HCT116 (cell line): ENCODE measurements around the gene GJD3. TPM values are rescaled to one million over a fixed set of nuclear protein-coding genes. Genes with fewer than 3 reads are reported as not detected.

Experiments
- ATAC-seq: fragments of 200-7000 bp; cut with Tn5 transposase; 2 replicates; pipeline ENCODE4 v1.9.1; 2020; ENCODE audit warnings: mild to moderate bottlenecking, moderate library complexity
- BruUV-seq: library from RNA; stranded (reverse); fragments of 400-500 nt; replicated peaks from 2 replicates; lab custom pipeline; 2021; lab: Mats Ljungman, UMichigan
- CTCF ChIA-PET: fragments of 300-600 bp; sonication (Branson Sonifier 250); formaldehyde crosslinking; loops from one replicate; lab custom pipeline; 2021; ENCODE audit warnings: antibody characterized with exemption; lab: Charles Lee
- POLR2A ChIA-PET: fragments of 300-600, 350-600 bp; sonication (Branson Sonifier 250); formaldehyde crosslinking; loops from one replicate; lab custom pipeline; 2021; ENCODE audit warnings: antibody characterized with exemption; lab: Charles Lee
- RAD21 ChIA-PET, 2 experiments: fragments of 300-600 bp; sonication (Branson Sonifier 250); formaldehyde crosslinking; loops; one replicate each; lab custom pipeline; 2023; ENCODE audit warnings: low total read pairs in 2 of 2; ENCODE audit not compliant: uncharacterized antibody in 2 of 2, unreplicated experiment in 2 of 2, low non-redundant PET in 1 of 2; lab: Charles Lee
- DNase-seq: peaks from one replicate; pipeline ENCODE4 v3.0.0-alpha.2; 2010; ENCODE audit warnings: low read depth, low spot score
- H2AFZ ChIP-seq: fragments of 200-600 bp; shearing (Covaris generic), sonication (generic); 2 replicates; pipeline ENCODE4 v1.6.1; 2017; ENCODE audit warnings: low read depth, mixed run types, mixed read lengths, antibody characterized with exemption, low read length; ENCODE audit not compliant: poor library complexity, severe bottlenecking
- H3K27ac ChIP-seq: 2 replicates; pipeline ENCODE4 v1.5.1; 2012; ENCODE audit warnings: low read depth, low read length
- H3K27me3 ChIP-seq: fragments of 200-600 bp; sonication (generic); 2 replicates; pipeline ENCODE4 v1.6.1; 2016; ENCODE audit warnings: mixed run types, low read length, mixed read lengths; ENCODE audit not compliant: insufficient read depth
- H3K36me3 ChIP-seq, 2 experiments: fragments of 200-500 bp in 1 of 2; fragments of 200-600 bp in 1 of 2; sonication (Bioruptor generic) in 1 of 2; sonication (generic) in 1 of 2; 2 replicates each; pipeline versions ENCODE4 v1.5.1 to v1.6.1; 2014 to 2016; ENCODE audit warnings: low read length in 2 of 2, inconsistent platforms in 1 of 2, mixed read lengths in 1 of 2, mixed run types in 1 of 2; ENCODE audit not compliant: insufficient read depth in 2 of 2, control insufficient read depth in 1 of 2
- H3K4me1 ChIP-seq, 2 experiments: fragments of 200-600 bp in 1 of 2; sonication (generic) in 1 of 2; 2 replicates each; pipeline versions ENCODE4 v1.5.1 to v1.6.1; 2012 to 2017; ENCODE audit warnings: low read length in 2 of 2, inconsistent platforms in 1 of 2, mild to moderate bottlenecking in 1 of 2, mixed read lengths in 1 of 2, mixed run types in 1 of 2, moderate library complexity in 1 of 2; ENCODE audit not compliant: insufficient read depth in 2 of 2, control insufficient read depth in 1 of 2
- H3K4me2 ChIP-seq: fragments of 200-600 bp; sonication (generic); 2 replicates; pipeline ENCODE4 v1.6.1; 2017; ENCODE audit warnings: mixed run types, low read length, mixed read lengths
- H3K4me3 ChIP-seq, 2 experiments: fragments of 200-600 bp in 1 of 2; sonication (generic) in 1 of 2; replicated peaks in 1 of 2; 2 replicates each; pipeline ENCODE4 v1.5.1; 2011 to 2016; ENCODE audit warnings: low read length in 2 of 2, control low read depth in 1 of 2, low read depth in 1 of 2, mild to moderate bottlenecking in 1 of 2, mixed read lengths in 1 of 2, mixed run types in 1 of 2
- H3K79me2 ChIP-seq: fragments of 200-600 bp; sonication (generic); 2 replicates; pipeline ENCODE4 v1.6.1; 2017; ENCODE audit warnings: mild to moderate bottlenecking, mixed run types, low read length, moderate library complexity, mixed read lengths; ENCODE audit not compliant: insufficient read depth
- H3K9ac ChIP-seq: fragments of 200-600 bp; sonication (generic); 2 replicates; pipeline ENCODE4 v1.6.1; 2016; ENCODE audit warnings: low read length, mixed read lengths
- H3K9me2 ChIP-seq: fragments of 200-600 bp; sonication (generic), shearing (Covaris generic); 2 replicates; pipeline ENCODE4 v1.6.1; 2017; ENCODE audit warnings: mixed run types, mild to moderate bottlenecking, moderate library complexity; ENCODE audit not compliant: insufficient read depth
- H3K9me3 ChIP-seq, 2 experiments: fragments of 200-500 bp in 1 of 2; fragments of 200-600 bp in 1 of 2; sonication (Bioruptor generic) in 1 of 2; sonication (generic) in 1 of 2; 2 replicates each; pipeline ENCODE4 v1.6.1; 2014 to 2017; ENCODE audit warnings: low read length in 2 of 2, mixed read lengths in 2 of 2, inconsistent platforms in 1 of 2, low read depth in 1 of 2, mild to moderate bottlenecking in 1 of 2, mixed run types in 1 of 2, moderate library complexity in 1 of 2; ENCODE audit not compliant: control insufficient read depth in 1 of 2, insufficient read depth in 1 of 2
- H4K20me1 ChIP-seq: fragments of 200-600 bp; sonication (generic), shearing (Covaris generic); 2 replicates; pipeline ENCODE4 v1.6.1; 2017; ENCODE audit warnings: mixed run types, mild to moderate bottlenecking, moderate library complexity; ENCODE audit not compliant: insufficient read depth
- CBX3 ChIP-seq: IDR thresholded peaks from 2 replicates; pipeline ENCODE4 v1.6.1; 2012; ENCODE audit warnings: low read depth
- EZH2 ChIP-seq: fragments of 200-600 bp; sonication (generic); IDR thresholded peaks from 2 replicates; pipeline ENCODE4 v1.6.1; 2017; ENCODE audit warnings: antibody characterized with exemption, mixed run types
- REST ChIP-seq: IDR thresholded peaks from 2 replicates; pipeline ENCODE4 v1.6.1; 2012; ENCODE audit warnings: low read depth
- SIN3A ChIP-seq: IDR thresholded peaks from 2 replicates; pipeline ENCODE4 v1.6.1; 2012; ENCODE audit warnings: low read depth
- ZFX ChIP-seq: fragments of 450-650 bp; IDR thresholded peaks from 2 replicates; pipeline ENCODE4 v1.6.1; 2017
- intact Hi-C: fragments of 100-400 bp; cut with micrococcal nuclease; formaldehyde crosslinking; loops from 2 replicates; pipeline ENCODE4 v1.10.0; 2022
- total RNA-seq: library from RNA; stranded (reverse); gene quantifications from one replicate; pipeline ENCODE4 v1.2.1, GENCODE V29; 2021; ENCODE audit not compliant: unreplicated experiment
- TF ChIP-seq, protein P1 (sequence below), 3 experiments: fragments of 200-600 bp in 1 of 3; sonication (generic) in 1 of 3; IDR thresholded peaks in 2 of 3; conservative IDR thresholded peaks in 1 of 3; 2 replicates each; pipeline ENCODE4 v1.5.1; 2012 to 2017; ENCODE audit warnings: low read depth in 2 of 3, low read length in 2 of 3, antibody characterized with exemption in 1 of 3, borderline replicate concordance in 1 of 3, control low read depth in 1 of 3, mild to moderate bottlenecking in 1 of 3, mixed read lengths in 1 of 3, mixed run types in 1 of 3, moderate library complexity in 1 of 3; ENCODE audit not compliant: insufficient read depth in 1 of 3

The GJD3 gene
- total RNA-seq, 1 experiment from 2014 or later = not detected

DNA sequence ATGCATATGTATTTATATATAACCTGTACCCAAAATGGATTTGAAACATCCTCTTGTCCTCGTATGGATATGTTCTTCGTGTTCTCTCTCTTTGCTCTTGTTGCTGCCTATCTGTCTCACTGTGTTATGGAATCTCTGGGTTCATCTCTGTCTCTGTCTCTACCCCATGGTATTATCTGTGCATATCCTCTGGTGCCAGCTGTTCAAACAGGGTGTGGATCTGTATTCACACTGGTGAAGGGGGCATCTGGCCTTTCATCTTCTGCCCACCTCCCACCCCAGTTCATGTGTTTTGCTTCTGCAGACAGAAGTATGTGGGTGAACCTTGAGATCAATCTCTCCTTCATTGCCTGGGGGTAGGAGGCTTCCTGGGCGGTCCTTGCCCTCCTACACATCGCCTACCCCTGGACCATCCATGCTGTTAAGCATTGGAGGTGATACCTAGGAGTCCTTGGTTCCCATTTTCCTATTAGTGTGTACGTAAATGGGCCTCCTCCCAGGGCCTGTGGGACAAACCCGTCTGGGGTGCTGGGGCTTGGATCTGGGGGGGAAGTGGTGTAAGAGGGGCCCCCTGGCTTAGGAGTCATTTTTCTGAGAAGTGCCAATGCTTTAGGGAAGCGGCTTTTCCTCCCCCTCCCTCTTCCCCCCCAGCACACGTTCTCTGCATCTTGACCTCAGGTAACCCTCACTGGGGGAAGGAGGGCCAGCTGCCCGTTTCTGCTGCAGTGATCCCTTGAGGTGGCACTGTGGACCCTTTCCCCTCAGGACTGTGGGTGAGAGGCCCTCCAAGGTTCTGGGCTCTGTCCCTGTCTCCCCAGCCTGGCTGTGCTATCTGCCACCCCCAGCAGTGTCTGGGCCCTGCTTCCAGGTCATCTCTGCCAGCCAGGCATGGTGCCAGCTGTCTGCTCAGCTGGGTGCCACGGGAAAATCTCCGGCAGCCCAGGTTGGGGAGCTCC, 34.4 kb downstream of the GJD3 start:
- Histone ChIP-seq H2AFZ (no peak overlapping the region), H3K4me1 (peaks cover 29 to 35% of the 10 kb centered on the region in 2 experiments), H4K20me1 (no peaks in the 10 kb centered on the region), H3K79me2 (peaks cover 73% of the 10 kb centered on the region), H3K9me3 (no peaks in the 10 kb centered on the region), H3K27me3 (no peaks in the 10 kb centered on the region), H3K9ac (no peak overlapping the region), H3K36me3 (peaks cover 0 to 10% of the 10 kb centered on the region in 2 experiments; a peak in 2 of 4 replicates), H3K27ac (peak overlapping the region; percentile 22; the same call in 1 of the 2 replicates), H3K4me2 (no peak overlapping the region), H3K4me3 (no peak overlapping the region), H3K9me2 (no peaks in the 10 kb centered on the region)
- BruUV-seq = no TSS peak
- TF ChIP-seq, protein P1, sequence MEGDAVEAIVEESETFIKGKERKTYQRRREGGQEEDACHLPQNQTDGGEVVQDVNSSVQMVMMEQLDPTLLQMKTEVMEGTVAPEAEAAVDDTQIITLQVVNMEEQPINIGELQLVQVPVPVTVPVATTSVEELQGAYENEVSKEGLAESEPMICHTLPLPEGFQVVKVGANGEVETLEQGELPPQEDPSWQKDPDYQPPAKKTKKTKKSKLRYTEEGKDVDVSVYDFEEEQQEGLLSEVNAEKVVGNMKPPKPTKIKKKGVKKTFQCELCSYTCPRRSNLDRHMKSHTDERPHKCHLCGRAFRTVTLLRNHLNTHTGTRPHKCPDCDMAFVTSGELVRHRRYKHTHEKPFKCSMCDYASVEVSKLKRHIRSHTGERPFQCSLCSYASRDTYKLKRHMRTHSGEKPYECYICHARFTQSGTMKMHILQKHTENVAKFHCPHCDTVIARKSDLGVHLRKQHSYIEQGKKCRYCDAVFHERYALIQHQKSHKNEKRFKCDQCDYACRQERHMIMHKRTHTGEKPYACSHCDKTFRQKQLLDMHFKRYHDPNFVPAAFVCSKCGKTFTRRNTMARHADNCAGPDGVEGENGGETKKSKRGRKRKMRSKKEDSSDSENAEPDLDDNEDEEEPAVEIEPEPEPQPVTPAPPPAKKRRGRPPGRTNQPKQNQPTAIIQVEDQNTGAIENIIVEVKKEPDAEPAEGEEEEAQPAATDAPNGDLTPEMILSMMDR (IDR thresholded peaks at IDR 0.05 in 2 of 3, conservative IDR thresholded peaks at IDR 0.05 in 1 of 3; ENCODE audit: borderline replicate concordance in 1 of 3, insufficient read depth in 1 of 3, low read depth in 2 of 3, low read length in 2 of 3) = no peak
- TF ChIP-seq SIN3A (no peak), EZH2 (no peak)
- intact Hi-C loops = no loop called here
- DNase-seq (no peak), ATAC-seq (no peak)
- ChIA-PET CTCF (no interaction called here), POLR2A (interaction anchor here (0.6 to 0.9 kb wide), 2 partner anchors 13 to 21 kb away, joined by 3 to 4 read pairs; no protein-coding TSS in a partner anchor), RAD21 (no interaction called here)

DNA sequence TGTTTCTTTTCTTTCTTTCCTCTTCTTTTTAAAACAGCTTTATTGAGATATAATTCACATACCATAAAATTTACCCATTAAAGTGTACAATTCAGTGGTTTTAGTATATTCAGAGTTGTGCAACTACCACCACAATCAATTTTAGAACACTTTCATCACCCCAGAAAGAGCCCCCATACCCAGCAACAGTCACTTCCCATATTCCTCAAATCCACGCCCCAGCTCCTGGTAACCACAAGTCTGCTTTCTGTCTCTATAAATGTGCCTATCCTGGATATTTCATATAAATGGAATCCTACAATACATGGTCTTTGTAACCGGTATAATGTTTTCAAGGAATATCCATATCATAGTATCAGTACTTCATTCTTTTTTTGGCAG, 36.2 kb downstream of the GJD3 start:
- Histone ChIP-seq H3K36me3 (peaks cover 0 to 10% of the 10 kb centered on the region in 2 experiments; a peak in 2 of 4 replicates), H2AFZ (no peak overlapping the region), H3K27me3 (no peaks in the 10 kb centered on the region), H3K27ac (no peak overlapping the region), H3K4me1 (peaks cover 21 to 23% of the 10 kb centered on the region in 2 experiments), H3K9ac (no peak overlapping the region), H4K20me1 (no peaks in the 10 kb centered on the region), H3K79me2 (peaks cover 76% of the 10 kb centered on the region), H3K4me2 (no peak overlapping the region), H3K9me3 (no peaks in the 10 kb centered on the region), H3K4me3 (no peak overlapping the region), H3K9me2 (no peaks in the 10 kb centered on the region)
- ATAC-seq = no peak
- no peak for DNase-seq
- RAD21 ChIA-PET = no interaction called here
- CTCF ChIA-PET = interaction anchor here (1.0 to 2.4 kb wide), 2 partner anchors 9 to 13 kb away, joined by 3 to 6 read pairs; no protein-coding TSS in a partner anchor
- BruUV-seq = no TSS peak
- TF ChIP-seq CBX3 (no peak), REST (no peak), ZFX (no peak)
- intact Hi-C loops = no loop called here
- POLR2A ChIA-PET = interaction anchor here (1.2 kb wide), 1 partner anchor 13 kb away, joined by 3 read pairs; no protein-coding TSS in a partner anchor
